Immature natural killer cell (primary cell): ENCODE results near the gene TMEM43. TPM values are rescaled to one million over a fixed set of nuclear protein-coding genes. Genes with fewer than 3 reads are reported as not detected.
A peak's percentile ranks its signal among the peaks of the same experiment; 100 is the strongest.
"Not testable (repeated sequence)": the region's sequence is repeated elsewhere in the genome, so short reads cannot be mapped to it uniquely, and the experiment has no call there.

ENCODE experiments used
- DNase-seq, 3 donors: peaks; one replicate each; pipeline ENCODE4 v3.0.0; 2022; ENCODE audit warnings: mixed read lengths in 1 of 3
- H3K27ac Mint-ChIP-seq, 6 donors: one replicate each; pipeline ENCODE4 v1.8.0; 2020; ENCODE audit warnings: mixed read lengths in 6 of 6, mild to moderate bottlenecking in 5 of 6, inconsistent platforms in 4 of 6, moderate library complexity in 3 of 6
- H3K27me3 Mint-ChIP-seq, 3 donors: one replicate each; pipeline ENCODE4 v1.8.0; 2020 to 2021; ENCODE audit warnings: low read depth in 3 of 3, mild to moderate bottlenecking in 3 of 3, mixed read lengths in 3 of 3, moderate library complexity in 3 of 3, inconsistent platforms in 1 of 3
- H3K36me3 Mint-ChIP-seq, 3 donors: one replicate each; pipeline ENCODE4 v1.8.0; 2020; ENCODE audit warnings: mixed read lengths in 3 of 3, inconsistent platforms in 2 of 3, mild to moderate bottlenecking in 2 of 3
- H3K4me1 Mint-ChIP-seq, 2 donors: one replicate each; pipeline ENCODE4 v1.8.0; 2020; ENCODE audit warnings: inconsistent platforms in 2 of 2, mild to moderate bottlenecking in 2 of 2, mixed read lengths in 2 of 2, moderate library complexity in 1 of 2
- H3K4me3 Mint-ChIP-seq, 5 donors: one replicate each; pipeline ENCODE4 v1.8.0; 2020; ENCODE audit warnings: mild to moderate bottlenecking in 5 of 5, mixed read lengths in 5 of 5, inconsistent platforms in 3 of 5, moderate library complexity in 3 of 5
- H3K9me3 Mint-ChIP-seq, 6 donors: one replicate each; pipeline ENCODE4 v1.8.0; 2020; ENCODE audit warnings: mild to moderate bottlenecking in 6 of 6, mixed read lengths in 6 of 6, inconsistent platforms in 4 of 6, moderate library complexity in 3 of 6
- polyA plus RNA-seq, 3 donors: library from polyadenylated mRNA; unstranded; fragments of 300-500 nt; fragmentation: Illumina TruSeq; gene quantifications; one replicate each; pipeline ENCODE4 v1.2.3, GENCODE V29; 2021

Gene TMEM43
- polyA plus RNA-seq, 3 donors from 2014 or later, result 78.3 to 117 (median 87.5) TPM

GRCh38 chr3:14117468-14118399, 7.1 kb upstream of the TMEM43 start:
- H3K4me1 Mint-ChIP-seq, result peaks cover 5 to 8% of the 10 kb centered on the region in 2 donors
- DNase-seq, result no peak
- no peaks in the 10 kb centered on the region for H3K9me3 Mint-ChIP-seq
- H3K27ac Mint-ChIP-seq, result no peak overlapping the region
- H3K4me3 Mint-ChIP-seq, result no peak overlapping the region
- H3K36me3 Mint-ChIP-seq, result peaks cover 9 to 33% (median 12%) of the 10 kb centered on the region in 3 donors
- H3K27me3 Mint-ChIP-seq, result peaks cover 0 to 1% (median 0%) of the 10 kb centered on the region in 3 donors

GRCh38 chr3:14118400-14119381, 6.2 kb upstream of the TMEM43 start:
- peaks cover 11 to 18% of the 10 kb centered on the region in 2 donors for H3K4me1 Mint-ChIP-seq
- H3K36me3 Mint-ChIP-seq, result peaks cover 6 to 25% (median 9%) of the 10 kb centered on the region in 3 donors
- H3K27ac Mint-ChIP-seq, result no peak overlapping the region
- peaks cover 0 to 1% (median 0%) of the 10 kb centered on the region in 3 donors for H3K27me3 Mint-ChIP-seq
- H3K4me3 Mint-ChIP-seq, result no peak overlapping the region
- no peak for DNase-seq
- H3K9me3 Mint-ChIP-seq, result no peaks in the 10 kb centered on the region

DNA sequence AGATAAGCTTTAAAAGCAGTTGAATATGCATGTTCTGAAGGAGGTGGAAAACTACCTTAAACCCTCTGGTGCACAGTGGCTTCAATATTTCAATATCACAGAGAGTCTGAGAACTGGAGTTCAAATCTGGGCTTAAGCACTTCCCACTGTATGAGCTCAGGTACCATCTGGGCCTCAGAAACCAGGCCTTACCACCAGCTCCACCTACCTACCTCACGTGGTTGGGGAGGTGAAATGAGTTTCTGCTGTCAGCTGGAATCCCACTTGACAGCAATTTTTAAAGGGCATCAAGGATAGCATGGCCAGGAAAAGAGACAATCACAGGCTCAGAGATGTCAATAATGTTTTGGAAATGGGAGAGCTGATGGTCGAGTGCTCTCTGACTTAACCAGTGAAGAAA, 5.2 kb upstream of the TMEM43 start:
- peaks cover under 1 to 1% (median under 1%) of the 10 kb centered on the region in 3 donors for H3K27me3 Mint-ChIP-seq
- peaks cover 6 to 17% (median 9%) of the 10 kb centered on the region in 3 donors for H3K36me3 Mint-ChIP-seq
- H3K9me3 Mint-ChIP-seq, result no peaks in the 10 kb centered on the region
- no peak for DNase-seq
- no peak overlapping the region for H3K4me3 Mint-ChIP-seq
- no peak overlapping the region for H3K27ac Mint-ChIP-seq
- H3K4me1 Mint-ChIP-seq, result peaks cover 16 to 23% of the 10 kb centered on the region in 2 donors

DNA sequence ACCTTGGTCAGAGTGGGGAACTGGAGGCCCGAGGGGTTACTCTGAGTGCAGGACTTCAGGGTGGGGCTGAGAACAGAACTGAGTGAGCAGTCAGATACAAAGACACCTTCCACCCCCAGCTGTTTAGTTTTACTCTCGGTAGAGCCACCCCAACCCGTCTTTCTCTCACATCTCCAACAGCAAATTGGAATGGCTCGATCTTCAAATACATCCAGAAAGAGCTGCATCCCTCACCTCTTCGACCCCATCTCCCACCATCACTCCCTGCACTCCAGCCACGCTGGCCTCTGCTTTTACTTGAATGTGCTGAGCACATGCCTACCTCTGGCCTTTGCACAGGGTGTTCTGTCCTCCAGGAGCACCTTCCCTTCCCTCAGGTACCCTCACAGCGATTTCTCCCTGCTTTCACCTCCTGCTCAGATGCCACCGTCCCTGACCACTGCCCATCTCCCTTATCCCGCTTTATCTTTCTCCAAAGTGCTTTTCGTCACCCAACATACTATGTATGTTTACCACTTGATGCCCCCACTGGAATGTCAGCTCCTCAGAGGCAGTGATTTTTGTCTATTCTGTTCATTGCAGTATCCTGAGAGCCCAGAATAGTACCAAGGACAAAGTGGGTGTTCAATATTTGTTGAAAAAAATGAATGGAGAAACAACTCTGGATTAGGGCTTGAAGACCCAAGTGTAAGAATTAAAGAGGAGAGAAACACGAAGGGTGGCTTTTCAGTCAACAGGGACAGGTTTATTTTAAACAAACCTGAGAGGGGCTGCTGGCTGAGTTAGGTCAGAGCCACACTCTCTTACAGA, 4.5 kb upstream of the TMEM43 start:
- Mint-ChIP-seq H3K27me3 (peaks cover 4 to 6% (median 5%) of the 10 kb centered on the region in 3 donors), H3K9me3 (no peaks in the 10 kb centered on the region), H3K27ac (peak overlapping the region in 1 of 6 donors; percentile 12), H3K4me1 (peaks cover 16 to 24% of the 10 kb centered on the region in 2 donors), H3K4me3 (no peak overlapping the region), H3K36me3 (peaks cover 6 to 11% (median 9%) of the 10 kb centered on the region in 3 donors)
- no peak for DNase-seq

GRCh38 chr3:14120921-14121448, 3.9 kb upstream of the TMEM43 start:
- not testable (repeated sequence) for H3K4me3 Mint-ChIP-seq, H3K27me3 Mint-ChIP-seq, DNase-seq, H3K9me3 Mint-ChIP-seq
- Mint-ChIP-seq H3K4me1 (peaks cover 22 to 31% of the 10 kb centered on the region in 2 donors), H3K27ac (peak overlapping the region in 2 of 6 donors; percentile 6 to 40), H3K36me3 (peaks cover 6 to 11% (median 9%) of the 10 kb centered on the region in 3 donors)

DNA sequence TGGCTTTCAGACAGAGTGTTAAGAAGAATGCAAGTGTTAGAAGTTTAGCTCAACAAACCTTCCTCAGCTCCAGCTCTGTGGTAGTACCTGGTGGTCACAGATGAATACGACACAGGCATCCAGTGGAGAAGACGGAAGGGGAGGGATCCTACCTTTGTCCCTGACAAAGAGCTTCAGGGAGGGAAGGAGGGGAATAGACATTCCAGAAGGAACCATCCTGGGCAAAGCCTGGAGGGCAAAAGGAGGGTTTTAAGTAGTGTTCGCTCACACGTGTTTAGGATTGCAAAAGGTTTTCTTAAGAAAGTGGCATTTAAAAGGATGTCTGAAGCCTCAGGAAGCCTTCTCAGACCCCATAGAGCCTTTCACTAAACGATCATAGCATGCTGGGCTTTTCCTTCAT, 3.0 kb upstream of the TMEM43 start:
- Mint-ChIP-seq H3K36me3 (peaks cover 6 to 11% (median 9%) of the 10 kb centered on the region in 3 donors), H3K4me1 (peaks cover 31 to 39% of the 10 kb centered on the region in 2 donors), H3K27ac (peak overlapping the region in 1 of 6 donors; percentile 63), H3K9me3 (no peaks in the 10 kb centered on the region), H3K27me3 (peaks cover 4 to 9% (median 8%) of the 10 kb centered on the region in 3 donors), H3K4me3 (no peak overlapping the region)
- no peak for DNase-seq

DNA sequence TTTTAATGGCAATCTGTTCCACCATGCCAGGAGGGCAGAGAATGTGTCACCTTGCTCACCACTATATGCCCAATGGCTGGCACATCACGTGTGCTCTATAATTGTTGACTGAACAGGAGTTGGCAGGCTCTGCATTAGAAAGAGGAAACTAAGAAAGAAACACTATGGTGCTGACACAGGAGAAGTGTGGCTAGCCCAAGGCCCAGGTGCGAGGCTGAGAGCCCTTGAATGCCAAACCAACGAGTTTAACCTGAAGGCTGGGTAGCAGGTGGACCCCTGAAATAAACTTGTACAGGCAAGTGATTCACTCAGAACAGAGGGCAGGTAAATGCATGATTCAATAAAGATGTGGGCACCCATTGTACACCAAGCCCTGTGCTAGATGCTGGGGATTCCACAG, 2.6 kb upstream of the TMEM43 start:
- Mint-ChIP-seq H3K27ac (peak overlapping the region in 4 of 6 donors; percentile 42 to 92 (median 63)), H3K4me3 (peak overlapping the region; percentile 2 to 58 (median 36)), H3K27me3 (peaks cover 4 to 10% (median 8%) of the 10 kb centered on the region in 3 donors), H3K4me1 (peaks cover 35 to 44% of the 10 kb centered on the region in 2 donors), H3K36me3 (peaks cover 6 to 11% (median 9%) of the 10 kb centered on the region in 3 donors), H3K9me3 (no peaks in the 10 kb centered on the region)
- DNase-seq, result no peak

DNA sequence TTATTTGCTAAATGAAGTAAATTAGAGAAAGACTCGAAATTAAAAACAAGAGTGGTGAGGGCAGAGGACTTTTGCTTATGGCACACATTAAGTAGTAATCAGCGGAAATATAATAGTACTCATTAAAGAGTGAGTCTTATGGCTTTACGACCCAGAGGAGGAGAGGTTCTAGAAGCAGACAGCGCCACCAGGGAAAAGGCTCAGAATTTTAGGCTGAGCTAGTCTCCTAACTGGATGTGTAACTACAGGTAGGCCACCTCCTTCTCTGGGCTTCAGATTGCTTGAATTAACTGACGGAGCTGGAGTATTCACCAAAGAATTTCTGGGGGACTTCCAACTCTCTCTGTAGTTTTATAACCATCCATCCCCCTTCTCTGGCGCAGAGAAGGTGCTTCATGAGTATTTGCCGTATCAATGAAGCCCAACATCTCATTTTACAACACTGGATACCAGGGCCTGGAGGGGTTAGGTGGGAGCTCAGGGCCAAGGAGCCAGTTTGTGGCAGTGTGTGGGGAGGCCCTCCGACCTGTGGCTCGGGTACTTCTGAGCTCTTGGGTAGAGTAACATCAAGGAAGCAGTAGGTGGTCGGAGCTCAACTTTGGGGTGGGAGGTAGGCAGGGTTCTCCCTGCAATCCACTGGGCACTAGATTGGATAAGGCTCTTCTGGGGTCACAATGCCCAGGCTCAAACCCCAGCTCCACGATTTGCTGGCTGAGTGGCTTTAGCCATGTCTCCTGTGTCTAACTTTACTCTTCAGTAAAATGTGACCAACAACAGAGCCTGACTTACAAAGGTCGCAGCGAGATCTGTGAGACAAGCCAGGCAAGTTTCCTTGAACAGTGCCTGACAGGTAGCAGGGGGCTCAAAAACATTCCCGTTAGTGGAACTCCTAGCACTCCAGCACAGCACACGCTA, 1.3 kb upstream of the TMEM43 start:
- no peaks in the 10 kb centered on the region for H3K9me3 Mint-ChIP-seq
- peaks cover 4 to 10% (median 8%) of the 10 kb centered on the region in 3 donors for H3K27me3 Mint-ChIP-seq
- peaks cover 9 to 22% (median 11%) of the 10 kb centered on the region in 3 donors for H3K36me3 Mint-ChIP-seq
- H3K27ac Mint-ChIP-seq, result peak overlapping the region; percentile 90 to 97 (median 94)
- H3K4me1 Mint-ChIP-seq, result peaks cover 48 to 57% of the 10 kb centered on the region in 2 donors
- peak overlapping the region; percentile 88 to 96 (median 95) for H3K4me3 Mint-ChIP-seq
- DNase-seq, result peak in 1 of 3 donors; percentile 16

DNA sequence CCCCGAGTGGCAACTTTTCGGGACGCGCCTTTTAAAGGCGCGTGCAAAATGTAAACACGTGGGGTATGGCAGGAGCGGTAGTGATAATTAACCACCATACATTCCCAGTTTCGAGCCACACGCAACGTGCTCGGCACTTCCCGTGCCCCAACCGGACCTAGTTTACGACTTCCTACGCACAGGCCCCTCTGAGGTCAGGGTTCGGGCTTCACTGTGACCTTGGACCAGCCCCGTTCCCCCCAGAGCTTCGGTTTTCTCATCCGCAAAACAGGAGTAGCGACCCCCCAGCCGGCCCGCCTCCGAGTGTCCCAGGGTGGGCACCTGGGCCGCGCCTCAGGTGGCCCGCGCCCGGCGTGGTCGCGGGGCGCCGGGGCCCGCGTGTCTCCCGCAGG, 633 bp upstream of the TMEM43 start:
- H3K4me3 Mint-ChIP-seq, result peak overlapping the region; percentile 88 to 96 (median 95)
- peaks cover 4 to 10% (median 8%) of the 10 kb centered on the region in 3 donors for H3K27me3 Mint-ChIP-seq
- no peaks in the 10 kb centered on the region for H3K9me3 Mint-ChIP-seq
- peaks cover 9 to 28% (median 16%) of the 10 kb centered on the region in 3 donors for H3K36me3 Mint-ChIP-seq
- no peak for DNase-seq
- peak overlapping the region; percentile 90 to 97 (median 94) for H3K27ac Mint-ChIP-seq
- peaks cover 50 to 61% of the 10 kb centered on the region in 2 donors for H3K4me1 Mint-ChIP-seq

DNA sequence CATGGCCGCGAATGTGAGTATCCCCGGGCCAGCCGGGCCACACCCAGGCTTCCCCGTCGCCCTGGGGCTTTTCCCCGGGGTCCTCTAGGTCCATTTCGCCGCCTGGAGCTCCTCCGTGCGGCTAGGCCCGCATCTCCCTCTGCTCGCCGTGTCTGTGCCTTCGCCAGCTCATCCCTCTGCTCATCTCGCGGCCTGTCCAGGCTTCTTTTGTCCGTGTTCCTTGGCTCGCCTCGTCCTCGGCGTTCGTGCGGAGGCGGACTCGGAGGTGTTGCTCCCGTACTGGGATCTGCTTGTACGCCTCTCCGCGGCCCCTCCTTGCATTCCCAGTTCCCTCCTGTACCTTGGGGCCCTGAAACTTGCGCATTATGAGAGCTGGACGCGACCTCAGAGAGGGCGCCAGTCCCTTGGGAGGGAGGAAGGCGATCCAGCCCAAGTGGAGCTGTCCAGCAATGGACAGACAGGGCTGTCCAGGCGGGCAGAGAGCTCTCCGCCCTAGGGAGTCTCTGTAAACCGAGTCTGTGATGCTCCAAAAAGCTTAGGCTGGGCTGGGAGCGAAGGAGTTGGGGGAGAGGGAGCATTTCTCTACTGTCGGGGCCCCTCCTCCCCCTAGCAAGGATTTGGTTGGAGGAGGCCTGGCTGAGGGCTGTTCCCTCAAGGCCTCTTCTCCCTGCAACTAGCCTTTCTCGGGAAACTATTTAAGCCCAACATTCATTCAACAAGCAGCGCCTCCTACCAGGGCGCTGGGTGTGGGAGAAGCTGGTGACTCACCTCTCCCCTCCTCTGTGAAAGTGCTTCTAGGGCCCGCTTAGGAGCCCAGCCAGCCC, 553 bp downstream of the TMEM43 start:
- DNase-seq, result peak in 2 of 3 donors; percentile 29 to 41
- H3K9me3 Mint-ChIP-seq, result no peaks in the 10 kb centered on the region

More for the DNA sequence above, 553 bp downstream of the TMEM43 start:
- H3K27ac Mint-ChIP-seq, result peak overlapping the region; percentile 92 to 97 (median 96)
- peak overlapping the region; percentile 95 to 96 (median 95) for H3K4me3 Mint-ChIP-seq
- H3K36me3 Mint-ChIP-seq, result peaks cover 11 to 34% (median 19%) of the 10 kb centered on the region in 3 donors
- H3K4me1 Mint-ChIP-seq, result peaks cover 50 to 61% of the 10 kb centered on the region in 2 donors
- H3K27me3 Mint-ChIP-seq, result peaks cover 4 to 10% (median 8%) of the 10 kb centered on the region in 3 donors
